Ishikawa (cell line): Measurements from ENCODE around the gene AGT.

Experiments
- CEBPB ChIP-seq: IDR thresholded peaks from 2 replicates; pipeline ENCODE4 v1.6.1; 2012
- CREB1 ChIP-seq: IDR thresholded peaks from 2 replicates; pipeline ENCODE4 v1.6.1; 2012; ENCODE audit warnings: low read depth
- EGR1 ChIP-seq: IDR thresholded peaks from 2 replicates; pipeline ENCODE4 v1.6.1; 2012
- EP300 ChIP-seq: IDR thresholded peaks from 2 replicates; pipeline ENCODE4 v1.6.1; 2012; ENCODE audit warnings: borderline replicate concordance
- FOXM1 ChIP-seq: IDR thresholded peaks from 2 replicates; pipeline ENCODE4 v1.6.1; 2012; ENCODE audit warnings: low read depth, borderline replicate concordance
- MAX ChIP-seq: IDR thresholded peaks from 2 replicates; pipeline ENCODE4 v1.6.1; 2012
- NFIC ChIP-seq: IDR thresholded peaks from 2 replicates; pipeline ENCODE4 v1.6.1; 2012
- RAD21 ChIP-seq: IDR thresholded peaks from 2 replicates; pipeline ENCODE4 v1.6.1; 2012; ENCODE audit warnings: low read depth
- TAF1 ChIP-seq: IDR thresholded peaks from 2 replicates; pipeline ENCODE4 v1.6.1; 2012; ENCODE audit warnings: low read depth, mild to moderate bottlenecking
- TCF12 ChIP-seq: IDR thresholded peaks from 2 replicates; pipeline ENCODE4 v1.6.1; 2012; ENCODE audit warnings: low read depth
- TEAD4 ChIP-seq: IDR thresholded peaks from 2 replicates; pipeline ENCODE4 v1.6.1; 2012
- YY1 ChIP-seq: IDR thresholded peaks from 2 replicates; pipeline ENCODE4 v1.6.1; 2012; ENCODE audit warnings: low read depth
- ZBTB7A ChIP-seq: IDR thresholded peaks from 2 replicates; pipeline ENCODE4 v1.6.1; 2012; ENCODE audit warnings: low read depth
- TF ChIP-seq, protein P1 (sequence below): IDR thresholded peaks from 2 replicates; pipeline ENCODE4 v1.6.1; 2012; ENCODE audit warnings: low read depth, mild to moderate bottlenecking
- TF ChIP-seq, protein P2 (sequence below): IDR thresholded peaks from 2 replicates; pipeline ENCODE4 v1.6.1; 2012

AGT gene

DNA sequence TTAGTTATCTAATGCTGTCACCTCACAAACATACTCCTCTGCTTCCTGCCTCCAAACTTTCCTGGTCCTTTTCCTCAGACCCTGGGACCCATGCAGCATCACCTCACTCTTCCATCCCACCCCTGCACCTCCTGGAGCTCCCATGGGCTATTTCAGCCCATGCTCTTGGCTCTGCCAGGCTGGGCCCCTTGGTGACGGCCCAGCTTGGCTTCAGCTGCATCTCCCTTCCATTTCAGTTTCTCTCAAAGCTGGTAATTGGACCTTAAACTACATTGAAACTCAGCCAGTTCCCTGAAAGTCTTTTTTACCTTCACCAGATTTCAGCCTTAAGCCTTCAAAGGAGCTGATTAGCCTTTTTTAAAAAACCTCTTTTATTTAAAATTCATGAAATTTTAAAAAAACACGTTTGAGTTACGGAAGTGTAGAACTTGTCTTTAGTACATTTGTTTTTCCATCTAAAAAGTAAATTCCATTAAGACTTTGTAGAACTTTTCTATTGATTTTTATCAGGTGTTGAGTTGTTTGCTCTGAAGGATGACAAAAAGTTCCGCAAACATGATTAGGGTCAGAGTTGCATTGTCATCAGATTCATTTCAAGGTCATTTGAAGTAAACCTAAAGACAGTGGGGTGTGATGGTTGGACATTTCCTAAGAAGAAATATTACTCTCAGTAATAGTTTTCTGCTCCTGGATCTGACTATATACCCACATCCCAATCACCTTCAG is 33.5 kb downstream of the AGT start:
- TF ChIP-seq TEAD4 (no peak), EGR1 (no peak)

DNA sequence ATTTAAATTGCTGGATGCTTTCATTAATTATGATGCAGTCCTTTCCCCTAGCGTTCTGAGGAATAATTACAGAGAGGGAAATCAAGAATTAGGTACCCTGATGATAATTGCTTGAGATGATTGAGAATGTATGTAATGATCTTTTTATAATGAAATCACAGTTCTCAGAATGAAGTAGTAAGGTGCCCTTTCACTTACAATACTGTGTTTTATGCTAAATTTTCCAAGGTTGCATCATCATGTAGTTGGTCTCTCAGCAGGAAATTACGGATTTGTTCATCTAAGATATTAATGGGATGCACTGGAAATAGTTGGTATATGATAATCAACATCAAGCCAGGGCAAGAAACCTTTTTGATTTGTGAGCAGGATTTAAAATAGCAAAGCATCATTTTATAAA is 34.1 kb downstream of the AGT start:
- TF ChIP-seq EGR1 (no peak), EP300 (no peak), MAX (no peak), YY1 (no peak)

DNA sequence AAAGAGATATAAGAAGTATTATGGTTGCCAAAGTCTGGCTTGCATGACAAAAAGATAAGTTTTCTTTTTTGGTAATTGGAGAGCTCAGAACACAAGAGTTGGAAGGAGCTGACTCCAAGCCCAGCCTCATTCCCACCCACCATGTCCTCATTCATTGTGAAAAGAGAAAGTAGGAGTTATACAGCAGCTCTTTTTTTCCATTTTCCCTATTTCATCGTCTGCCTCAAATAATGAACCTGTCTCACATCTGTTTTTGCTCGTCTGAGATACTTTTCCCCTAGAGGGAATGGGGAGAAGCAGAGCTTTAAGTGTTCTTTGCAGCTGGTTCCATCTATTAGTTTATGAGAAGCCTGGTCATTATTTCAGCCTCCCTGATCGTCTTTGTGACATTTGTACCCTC is 34.7 kb downstream of the AGT start:
- TF ChIP-seq NFIC (no peak), YY1 (no peak), CREB1 (no peak), CEBPB (no peak), TAF1 (no peak), TCF12 (no peak), ZBTB7A (no peak), EP300 (no peak), MAX (no peak)

DNA sequence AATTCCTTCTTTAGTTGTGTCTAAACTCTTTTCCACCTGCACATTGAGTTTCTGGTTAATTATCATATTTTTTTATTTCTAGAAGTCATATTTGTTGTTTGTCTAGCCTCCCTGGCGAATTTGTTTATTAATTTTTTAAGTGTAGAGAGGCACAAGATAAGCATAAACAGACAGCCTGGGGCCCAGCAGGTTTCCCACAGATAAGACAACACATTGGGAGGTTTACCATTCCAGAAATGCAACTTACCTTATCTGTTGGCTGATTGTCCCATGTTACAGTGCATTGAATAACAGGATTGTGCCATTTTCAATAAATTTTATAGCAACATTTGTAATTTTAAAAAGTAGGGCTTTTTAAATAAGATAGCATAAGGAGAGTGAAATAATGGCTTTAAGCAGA is 36.7 kb downstream of the AGT start:
- TF ChIP-seq TEAD4, result no peak
- no peak for TF ChIP-seq YY1
- no peak for TF ChIP-seq ZBTB7A
- no peak for TF ChIP-seq EGR1
- no peak for TF ChIP-seq TAF1
- no peak for TF ChIP-seq RAD21
- TF ChIP-seq EP300, result no peak
- TF ChIP-seq, protein P1, sequence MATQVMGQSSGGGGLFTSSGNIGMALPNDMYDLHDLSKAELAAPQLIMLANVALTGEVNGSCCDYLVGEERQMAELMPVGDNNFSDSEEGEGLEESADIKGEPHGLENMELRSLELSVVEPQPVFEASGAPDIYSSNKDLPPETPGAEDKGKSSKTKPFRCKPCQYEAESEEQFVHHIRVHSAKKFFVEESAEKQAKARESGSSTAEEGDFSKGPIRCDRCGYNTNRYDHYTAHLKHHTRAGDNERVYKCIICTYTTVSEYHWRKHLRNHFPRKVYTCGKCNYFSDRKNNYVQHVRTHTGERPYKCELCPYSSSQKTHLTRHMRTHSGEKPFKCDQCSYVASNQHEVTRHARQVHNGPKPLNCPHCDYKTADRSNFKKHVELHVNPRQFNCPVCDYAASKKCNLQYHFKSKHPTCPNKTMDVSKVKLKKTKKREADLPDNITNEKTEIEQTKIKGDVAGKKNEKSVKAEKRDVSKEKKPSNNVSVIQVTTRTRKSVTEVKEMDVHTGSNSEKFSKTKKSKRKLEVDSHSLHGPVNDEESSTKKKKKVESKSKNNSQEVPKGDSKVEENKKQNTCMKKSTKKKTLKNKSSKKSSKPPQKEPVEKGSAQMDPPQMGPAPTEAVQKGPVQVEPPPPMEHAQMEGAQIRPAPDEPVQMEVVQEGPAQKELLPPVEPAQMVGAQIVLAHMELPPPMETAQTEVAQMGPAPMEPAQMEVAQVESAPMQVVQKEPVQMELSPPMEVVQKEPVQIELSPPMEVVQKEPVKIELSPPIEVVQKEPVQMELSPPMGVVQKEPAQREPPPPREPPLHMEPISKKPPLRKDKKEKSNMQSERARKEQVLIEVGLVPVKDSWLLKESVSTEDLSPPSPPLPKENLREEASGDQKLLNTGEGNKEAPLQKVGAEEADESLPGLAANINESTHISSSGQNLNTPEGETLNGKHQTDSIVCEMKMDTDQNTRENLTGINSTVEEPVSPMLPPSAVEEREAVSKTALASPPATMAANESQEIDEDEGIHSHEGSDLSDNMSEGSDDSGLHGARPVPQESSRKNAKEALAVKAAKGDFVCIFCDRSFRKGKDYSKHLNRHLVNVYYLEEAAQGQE, result no peak
- no peak for TF ChIP-seq CREB1
- no peak for TF ChIP-seq NFIC

DNA sequence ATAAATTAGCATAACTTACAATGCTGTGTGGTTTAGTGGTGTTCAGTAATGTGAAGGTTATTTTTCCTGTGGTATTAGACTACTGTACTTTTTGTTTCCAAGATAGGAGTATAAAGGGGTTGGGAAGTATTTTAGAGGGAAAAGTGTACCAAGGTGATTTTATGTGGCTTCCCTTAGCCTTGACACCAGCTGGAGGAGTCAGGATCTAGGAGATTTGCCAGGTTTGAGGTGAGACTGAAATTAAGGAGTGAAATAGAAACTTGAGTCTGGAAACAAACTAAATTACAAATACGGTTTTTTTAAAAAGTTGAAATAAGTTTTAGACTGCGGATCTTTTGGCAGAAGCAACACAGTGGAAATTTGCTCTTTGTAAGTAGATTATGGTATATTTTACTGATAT is 39.3 kb downstream of the AGT start:
- TF ChIP-seq CEBPB, result no peak
- TF ChIP-seq CREB1, result no peak
- TF ChIP-seq MAX, result no peak
- no peak for TF ChIP-seq FOXM1
- TF ChIP-seq TEAD4, result no peak
- TF ChIP-seq RAD21, result no peak
- TF ChIP-seq ZBTB7A, result no peak
- TF ChIP-seq, protein P1, result no peak
- no peak for TF ChIP-seq NFIC
- no peak for TF ChIP-seq YY1
- no peak for TF ChIP-seq EGR1
- no peak for TF ChIP-seq TCF12
- TF ChIP-seq, protein P2, sequence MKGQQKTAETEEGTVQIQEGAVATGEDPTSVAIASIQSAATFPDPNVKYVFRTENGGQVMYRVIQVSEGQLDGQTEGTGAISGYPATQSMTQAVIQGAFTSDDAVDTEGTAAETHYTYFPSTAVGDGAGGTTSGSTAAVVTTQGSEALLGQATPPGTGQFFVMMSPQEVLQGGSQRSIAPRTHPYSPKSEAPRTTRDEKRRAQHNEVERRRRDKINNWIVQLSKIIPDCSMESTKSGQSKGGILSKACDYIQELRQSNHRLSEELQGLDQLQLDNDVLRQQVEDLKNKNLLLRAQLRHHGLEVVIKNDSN, result no peak
- no peak for TF ChIP-seq TAF1
- TF ChIP-seq EP300, result no peak

DNA sequence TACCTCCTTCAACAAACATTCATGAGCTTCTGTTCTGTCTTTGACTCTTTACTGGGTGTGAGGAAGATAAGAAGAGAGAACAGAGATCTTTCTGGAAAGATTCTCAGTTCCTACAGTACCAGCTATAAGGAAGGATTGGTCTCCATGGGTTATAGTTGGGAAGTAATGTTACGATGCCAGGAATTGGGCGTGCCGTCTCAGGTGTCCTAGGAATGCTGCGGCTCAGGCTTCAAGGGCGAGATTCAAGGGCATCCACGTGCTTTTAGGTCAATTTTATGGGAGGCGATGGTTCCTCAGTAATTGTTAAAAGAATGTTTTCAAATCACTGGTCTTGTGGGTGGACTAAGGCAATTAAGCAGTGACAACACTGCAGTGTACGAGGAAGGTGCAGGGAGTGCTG is 44.4 kb downstream of the AGT start:
- TF ChIP-seq, protein P2, result no peak
- TF ChIP-seq MAX, result peak; percentile 48; the same call in 1 of the 2 replicates
- 0 out of 2 replicates have a peak, but pooled peaks have one; percentile 44 for TF ChIP-seq TEAD4
- TF ChIP-seq ZBTB7A, result no peak

- no peak for TF ChIP-seq TEAD4
- TF ChIP-seq, protein P2, result no peak
These were observed 45.7 kb downstream of the AGT start for GRCh38 chr1:230668227-230668626.
